Loucy (cell line): Measurements from ENCODE around the gene NAT10.

ENCODE experiments used
- EZH2phosphoT487 ChIP-seq: fragments of 200-600 bp; IDR thresholded peaks from 2 replicates; pipeline ENCODE4 v1.6.1; 2018; ENCODE audit warnings: antibody characterized with exemption, mild to moderate bottlenecking, moderate library complexity, borderline replicate concordance
- TF ChIP-seq, protein P1 (sequence below): fragments of 200-600 bp; sonication (generic); conservative IDR thresholded peaks from 2 replicates; pipeline ENCODE4 v1.5.1; 2014; ENCODE audit warnings: mild to moderate bottlenecking, antibody characterized with exemption, low read length

DNA sequence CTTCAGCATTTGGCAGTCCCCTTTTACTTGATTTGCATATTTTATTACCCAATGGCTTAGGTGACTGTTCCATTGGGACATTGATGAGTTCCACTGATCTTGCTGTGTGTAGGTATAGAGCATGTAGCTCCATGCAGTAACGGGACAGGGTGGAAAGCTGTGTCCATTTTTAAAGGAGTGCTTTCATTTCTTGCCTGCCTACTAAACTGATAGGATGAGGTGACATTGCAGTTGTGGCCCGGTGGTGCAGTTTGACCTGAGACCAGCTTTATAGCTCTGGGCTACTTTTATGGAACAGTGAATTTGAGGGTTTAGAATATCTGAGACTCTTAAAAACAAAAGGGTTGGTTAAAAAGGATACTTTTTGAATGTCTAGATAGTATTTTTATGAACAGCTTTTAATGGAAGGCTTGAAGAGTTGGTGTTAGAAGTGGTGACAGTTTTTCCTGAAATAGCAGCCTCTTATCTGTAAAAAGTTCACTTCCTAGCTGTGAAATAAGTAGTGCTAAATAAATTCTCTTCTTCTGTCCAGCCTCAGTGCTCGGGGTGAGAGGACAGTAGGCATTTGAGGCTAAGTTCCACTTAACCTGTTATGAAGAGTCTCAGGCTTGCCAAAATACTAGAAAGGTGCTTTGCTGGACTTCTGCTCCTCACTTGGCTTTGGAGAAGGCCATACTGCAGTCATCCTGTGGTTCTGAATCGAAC, 27.0 kb downstream of the NAT10 start:
- TF ChIP-seq, protein P1, sequence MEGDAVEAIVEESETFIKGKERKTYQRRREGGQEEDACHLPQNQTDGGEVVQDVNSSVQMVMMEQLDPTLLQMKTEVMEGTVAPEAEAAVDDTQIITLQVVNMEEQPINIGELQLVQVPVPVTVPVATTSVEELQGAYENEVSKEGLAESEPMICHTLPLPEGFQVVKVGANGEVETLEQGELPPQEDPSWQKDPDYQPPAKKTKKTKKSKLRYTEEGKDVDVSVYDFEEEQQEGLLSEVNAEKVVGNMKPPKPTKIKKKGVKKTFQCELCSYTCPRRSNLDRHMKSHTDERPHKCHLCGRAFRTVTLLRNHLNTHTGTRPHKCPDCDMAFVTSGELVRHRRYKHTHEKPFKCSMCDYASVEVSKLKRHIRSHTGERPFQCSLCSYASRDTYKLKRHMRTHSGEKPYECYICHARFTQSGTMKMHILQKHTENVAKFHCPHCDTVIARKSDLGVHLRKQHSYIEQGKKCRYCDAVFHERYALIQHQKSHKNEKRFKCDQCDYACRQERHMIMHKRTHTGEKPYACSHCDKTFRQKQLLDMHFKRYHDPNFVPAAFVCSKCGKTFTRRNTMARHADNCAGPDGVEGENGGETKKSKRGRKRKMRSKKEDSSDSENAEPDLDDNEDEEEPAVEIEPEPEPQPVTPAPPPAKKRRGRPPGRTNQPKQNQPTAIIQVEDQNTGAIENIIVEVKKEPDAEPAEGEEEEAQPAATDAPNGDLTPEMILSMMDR: no peak
- TF ChIP-seq EZH2phosphoT487: no peak
